Inferior parietal cortex (tissue), 1 donor: Measurements from ENCODE around the gene CPM.

ENCODE experiments used
- DNase-seq: peaks from one replicate; pipeline ENCODE4 v3.0.0-alpha.2; 2016; ENCODE audit errors: extremely low spot score

CPM gene

GRCh38 chr12:68932961-68933893 is at the start of gene CPM:
TSS of gene CPM (minus strand) at chr12:68933171. CDS start at chr12:68932837, 334 bp downstream.
- peak; percentile 63 for DNase-seq

- DNase-seq = no peak
Observed at GRCh38 chr12:68981516-68981915, 48.5 kb upstream of the CPM start.

- DNase-seq = no peak
Observed at GRCh38 chr12:68980476-68981212, 47.7 kb upstream of the CPM start.

- DNase-seq = no peak
Observed at GRCh38 chr12:68978678-68979077, 45.7 kb upstream of the CPM start.

GRCh38 chr12:68977909-68978610 is 45.1 kb upstream of the CPM start:
- peak; percentile 36 for DNase-seq

GRCh38 chr12:68977335-68977734 is 44.4 kb upstream of the CPM start:
- DNase-seq = peak; percentile 82

GRCh38 chr12:68976395-68976841 is 43.4 kb upstream of the CPM start:
- no peak for DNase-seq

GRCh38 chr12:68975811-68976210 is 42.8 kb upstream of the CPM start:
- DNase-seq = no peak

GRCh38 chr12:68972595-68972994 is 39.6 kb upstream of the CPM start:
- no peak for DNase-seq

- no peak for DNase-seq
Observed at GRCh38 chr12:68971404-68971803, 38.4 kb upstream of the CPM start.

- no peak for DNase-seq
Observed at GRCh38 chr12:68970951-68971350, 38.0 kb upstream of the CPM start.

- DNase-seq = no peak
Observed at GRCh38 chr12:68970306-68970705, 37.3 kb upstream of the CPM start.

- no peak for DNase-seq
Observed at GRCh38 chr12:68967046-68967445, 34.1 kb upstream of the CPM start.

- DNase-seq = no peak
Observed at GRCh38 chr12:68963856-68964745, 31.1 kb upstream of the CPM start.

- no peak for DNase-seq
Observed at GRCh38 chr12:68962877-68963855, 30.2 kb upstream of the CPM start.

- DNase-seq = peak; percentile 46
Observed at GRCh38 chr12:68959891-68960464, 27.0 kb upstream of the CPM start.

- no peak for DNase-seq
Observed at GRCh38 chr12:68959143-68959858, 26.3 kb upstream of the CPM start.

- no peak for DNase-seq
Observed at GRCh38 chr12:68958322-68958721, 25.4 kb upstream of the CPM start.

- DNase-seq = no peak
Observed at GRCh38 chr12:68957273-68957672, 24.3 kb upstream of the CPM start.
